T47D (cell line): ENCODE results near the gene KRTAP13-2.
A peak's percentile ranks its signal among the peaks of the same experiment; 100 is the strongest.

Experiments used
- DNase-seq, 2 experiments: peaks; one replicate each; pipeline versions ENCODE4 v3.0.0 to v3.0.0-alpha.2; 2011 to 2012; ENCODE audit warnings: low read depth in 1 of 2, low spot score in 1 of 2
- JUND ChIP-seq: IDR thresholded peaks from 2 replicates; pipeline ENCODE4 v1.6.1; 2012; ENCODE audit warnings: low read depth
- in situ Hi-C: cut with HindIII; loops from 2 replicates; pipeline ENCODE4 v1.10.0; 2016; ENCODE audit warnings: low sequenced_read_pairs, low pct_unique_long_range_greater_than_20kb

Gene KRTAP13-2

GRCh38 chr21:30372139-30372770 is at the start of gene KRTAP13-2:
Gene KRTAP13-2, minus strand, starts transcription at chr21:30372271. Its CDS starts 58 bp downstream, at chr21:30372213.
- TF ChIP-seq JUND: no peak
- in situ Hi-C loops: no loop called here
- no peak for DNase-seq

- in situ Hi-C loops: no loop called here
- TF ChIP-seq JUND: no peak
- no peak for DNase-seq
Measured at GRCh38 chr21:30415993-30416392, 43.9 kb upstream of the KRTAP13-2 start.

- TF ChIP-seq JUND: no peak
- in situ Hi-C loops: no loop called here
- peak; percentile 34 to 97 for DNase-seq
Measured at GRCh38 chr21:30408782-30409494, 36.9 kb upstream of the KRTAP13-2 start.

GRCh38 chr21:30395731-30396130 is 23.7 kb upstream of the KRTAP13-2 start, which contains the start of gene KRTAP13-1:
Gene KRTAP13-1, plus strand, starts transcription at chr21:30396031. Its CDS starts 56 bp downstream, at chr21:30396087.
- no peak for TF ChIP-seq JUND
- in situ Hi-C loops: no loop called here
- no peak for DNase-seq

- in situ Hi-C loops: no loop called here
- no peak for DNase-seq
- TF ChIP-seq JUND: no peak
Measured at GRCh38 chr21:30391492-30392025, 19.5 kb upstream of the KRTAP13-2 start.

- in situ Hi-C loops: no loop called here
- TF ChIP-seq JUND: no peak
- DNase-seq: no peak
Measured at GRCh38 chr21:30382201-30382600, 10.1 kb upstream of the KRTAP13-2 start.

GRCh38 chr21:30355906-30356305 is 16.2 kb downstream of the KRTAP13-2 start:
- DNase-seq: no peak
- no peak for TF ChIP-seq JUND
- in situ Hi-C loops: no loop called here

GRCh38 chr21:30354308-30355005 is 17.6 kb downstream of the KRTAP13-2 start:
- in situ Hi-C loops: no loop called here
- TF ChIP-seq JUND: no peak

GRCh38 chr21:30351534-30351933 is 20.5 kb downstream of the KRTAP13-2 start:
- no peak for TF ChIP-seq JUND
- in situ Hi-C loops: no loop called here
- no peak for DNase-seq

More at GRCh38 chr21:30354308-30355005, 17.6 kb downstream of the KRTAP13-2 start:
- DNase-seq: no peak

- TF ChIP-seq JUND: no peak
- DNase-seq: no peak
- in situ Hi-C loops: no loop called here
Measured at GRCh38 chr21:30349572-30349971, 22.5 kb downstream of the KRTAP13-2 start.

GRCh38 chr21:30348506-30348905 is 23.6 kb downstream of the KRTAP13-2 start, which contains the start of gene KRTAP23-1:
Gene KRTAP23-1, minus strand, starts transcription at chr21:30348606. Its CDS starts 0 bp downstream, at chr21:30348606.
- no peak for DNase-seq
- in situ Hi-C loops: no loop called here
- TF ChIP-seq JUND: no peak

GRCh38 chr21:30345014-30345413 is 27.1 kb downstream of the KRTAP13-2 start:
- no peak for TF ChIP-seq JUND
- in situ Hi-C loops: no loop called here
- DNase-seq: no peak
